Caki2 (cell line): Measurements from ENCODE around the gene SNX9. TPM values are rescaled to one million over a fixed set of nuclear protein-coding genes. Genes with fewer than 3 reads are reported as not detected.

Source experiments
- DNase-seq: peaks from one replicate; pipeline ENCODE4 v3.0.0-alpha.2; 2015; ENCODE audit warnings: low read depth
- in situ Hi-C: cut with HindIII; loops from 2 replicates; pipeline ENCODE4 v1.10.0; 2016; ENCODE audit warnings: low sequenced_read_pairs, low pct_unique_long_range_greater_than_20kb, mixed read lengths
- total RNA-seq: library from RNA; depleted of rRNA; stranded (reverse); fragments of >200 nt; shearing (Covaris generic); gene quantifications from 2 replicates; pipeline ENCODE4 v1.2.3, GENCODE V29; 2014; ENCODE audit warnings: low replicate concordance

The SNX9 gene
- total RNA-seq, 1 experiment from 2014 or later = 26.4 TPM

DNA sequence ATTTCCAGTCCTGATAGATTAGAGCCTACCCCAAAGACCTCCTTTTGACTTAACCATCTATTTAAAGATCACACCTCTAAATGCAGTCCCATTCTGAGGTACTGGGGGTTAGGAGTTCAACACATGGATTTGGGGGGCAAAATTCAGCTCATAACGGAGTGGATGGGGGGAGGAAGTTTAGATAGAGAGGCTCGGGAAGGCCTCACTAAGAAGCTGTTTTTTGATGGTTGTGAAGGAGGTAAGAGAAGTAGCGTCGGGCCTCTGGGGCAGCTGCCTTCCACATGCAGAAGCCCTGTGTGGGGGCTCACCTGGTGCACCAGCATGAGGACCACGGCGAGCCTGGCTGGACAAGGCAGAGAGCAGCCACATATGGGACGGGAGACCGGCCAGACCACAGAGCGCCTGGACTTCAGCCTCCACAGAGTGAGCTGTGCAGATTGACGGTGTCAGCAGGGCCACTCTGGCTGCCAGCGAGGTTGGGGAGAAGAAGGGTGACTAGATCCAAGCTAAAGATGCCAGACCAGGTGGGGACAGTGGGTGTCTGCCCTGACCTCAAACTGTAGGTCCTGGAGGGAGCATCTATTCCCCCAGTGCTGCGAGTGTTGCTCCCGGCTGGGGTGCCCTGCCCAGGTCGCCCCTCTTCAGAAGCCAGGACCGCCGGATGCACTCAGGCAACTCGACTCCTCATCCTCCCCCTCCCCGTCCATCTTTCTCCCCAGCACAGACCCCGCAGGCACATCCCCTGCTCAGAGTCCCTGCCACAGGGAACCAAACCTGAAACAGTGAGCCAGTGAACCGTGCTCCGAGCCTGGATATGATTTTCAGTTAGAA, 153.5 kb downstream of the SNX9 start:
- in situ Hi-C loops = no loop called here
- no peak for DNase-seq

DNA sequence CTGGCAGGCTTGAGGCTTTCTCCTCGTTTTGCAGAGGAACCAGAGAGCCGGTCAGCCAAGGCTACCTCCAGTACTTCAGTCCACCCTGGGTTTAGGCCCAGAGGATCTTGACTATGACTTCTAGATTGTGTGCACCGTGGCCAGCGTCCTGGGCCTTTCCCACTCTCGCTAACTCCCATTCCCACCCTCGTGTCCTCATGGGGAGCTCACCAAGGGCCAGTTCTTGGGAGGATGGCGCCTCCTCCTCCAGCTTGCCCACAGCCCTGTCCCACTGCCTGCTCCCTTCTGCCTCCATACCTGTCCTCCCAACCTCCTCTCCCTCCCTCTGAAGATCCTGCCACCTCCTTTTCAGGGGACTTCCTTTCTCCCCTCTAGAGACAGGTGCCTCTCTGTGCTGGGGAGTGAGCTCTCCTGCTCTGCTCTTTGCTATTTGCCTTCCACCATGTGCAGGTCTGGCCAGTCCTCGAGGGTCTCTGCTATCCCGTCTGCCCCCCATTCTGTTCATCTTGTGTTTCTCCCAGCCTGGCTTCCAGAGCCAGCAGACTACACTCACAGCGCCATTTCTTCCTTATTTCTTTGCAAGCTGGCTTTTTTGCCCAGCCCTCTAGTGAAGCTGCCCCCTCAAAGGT, 154.2 kb downstream of the SNX9 start:
- no peak for DNase-seq
- in situ Hi-C loops = no loop called here

DNA sequence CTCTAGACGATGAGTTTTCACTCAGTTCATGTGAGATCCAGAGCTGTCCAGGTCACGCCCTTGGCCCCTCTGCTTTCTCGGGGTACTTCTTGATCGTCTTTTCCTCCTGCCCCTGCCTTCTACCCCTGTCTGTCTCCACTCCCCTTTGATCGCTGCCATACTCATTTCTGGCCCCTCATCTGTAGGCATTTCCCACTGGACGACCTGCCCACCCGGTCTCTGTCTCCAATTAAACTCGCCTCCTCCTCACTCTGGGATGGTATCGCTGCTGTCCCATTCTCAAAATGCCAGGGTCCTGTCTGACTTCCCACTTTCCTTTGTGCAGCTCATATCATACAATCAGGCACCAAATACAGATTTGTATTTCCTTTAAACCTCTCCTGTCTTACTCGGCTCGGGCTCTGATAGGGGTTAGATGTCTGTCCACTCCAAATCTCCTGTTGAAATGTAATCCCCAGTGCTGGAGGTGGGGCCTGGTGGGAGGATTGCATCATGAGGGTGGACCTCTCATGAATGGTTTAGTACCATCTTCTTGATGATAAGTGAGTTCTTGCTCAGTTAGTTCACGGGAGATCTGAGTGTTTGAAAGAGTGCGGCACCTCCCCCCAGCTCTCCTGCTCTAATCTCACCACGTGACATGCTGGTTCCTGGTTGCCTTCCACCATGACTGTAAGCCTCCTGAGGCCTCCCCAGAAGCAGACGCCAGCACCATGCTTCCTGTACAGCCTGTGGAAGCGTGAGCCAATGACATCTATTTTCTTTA, 155.2 kb downstream of the SNX9 start:
- DNase-seq = no peak
- in situ Hi-C loops = no loop called here

DNA sequence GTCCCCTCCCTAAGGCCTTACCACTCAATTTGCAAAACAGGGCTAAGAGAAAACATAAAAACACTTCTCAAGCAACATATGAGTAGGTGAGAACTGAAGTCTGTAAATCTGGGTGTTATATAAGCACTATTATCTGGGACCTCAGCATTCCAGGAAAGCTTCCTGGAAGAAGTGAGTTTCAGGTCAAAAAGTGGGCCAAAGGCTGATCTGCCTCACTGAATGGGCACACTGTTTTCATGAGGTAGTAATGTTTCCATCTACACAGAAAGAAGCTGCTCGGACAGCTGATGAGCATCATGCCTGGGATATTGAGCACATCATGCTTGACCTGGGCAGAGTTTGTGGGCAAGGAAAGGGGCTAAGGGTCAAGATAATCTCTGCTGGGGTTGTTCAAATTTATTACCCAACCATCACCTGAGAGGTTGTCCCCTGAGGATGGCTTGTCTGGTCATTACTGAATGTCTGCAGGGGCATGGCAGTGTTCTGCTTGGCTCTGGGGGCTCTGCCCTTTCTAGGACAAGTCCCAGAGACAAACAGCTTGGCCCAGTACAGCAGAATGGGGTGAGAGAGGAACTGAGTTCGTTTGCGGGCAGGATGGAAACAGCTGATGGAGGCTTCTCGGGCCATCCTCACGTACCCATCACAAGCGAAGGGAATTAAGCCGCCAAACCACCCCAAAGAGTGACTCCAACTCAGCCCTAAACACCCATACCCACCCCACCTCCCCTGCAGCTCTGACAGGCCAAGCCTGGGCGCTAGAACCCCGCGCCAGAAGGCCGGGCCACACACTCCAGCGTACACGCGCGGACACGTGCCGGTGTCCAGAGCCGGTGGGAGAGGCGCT, 157.5 kb downstream of the SNX9 start:
- in situ Hi-C loops = no loop called here

DNA sequence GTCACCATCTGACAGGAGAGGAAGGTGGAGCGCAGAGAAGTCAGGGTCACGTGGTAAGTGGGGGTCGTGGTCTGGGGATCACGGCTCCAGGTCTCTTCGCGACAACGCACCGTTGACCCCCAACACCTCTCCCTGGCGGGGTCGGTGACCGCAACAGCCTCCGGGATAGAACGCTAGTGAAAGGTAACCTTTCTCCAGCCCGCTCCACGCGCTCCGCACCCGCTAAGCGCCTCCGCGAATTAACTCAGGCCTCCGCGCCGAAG, 158.0 kb downstream of the SNX9 start:
- in situ Hi-C loops = no loop called here
- no peak for DNase-seq

More for the DNA sequence above, 157.5 kb downstream of the SNX9 start:
- DNase-seq = no peak

DNA sequence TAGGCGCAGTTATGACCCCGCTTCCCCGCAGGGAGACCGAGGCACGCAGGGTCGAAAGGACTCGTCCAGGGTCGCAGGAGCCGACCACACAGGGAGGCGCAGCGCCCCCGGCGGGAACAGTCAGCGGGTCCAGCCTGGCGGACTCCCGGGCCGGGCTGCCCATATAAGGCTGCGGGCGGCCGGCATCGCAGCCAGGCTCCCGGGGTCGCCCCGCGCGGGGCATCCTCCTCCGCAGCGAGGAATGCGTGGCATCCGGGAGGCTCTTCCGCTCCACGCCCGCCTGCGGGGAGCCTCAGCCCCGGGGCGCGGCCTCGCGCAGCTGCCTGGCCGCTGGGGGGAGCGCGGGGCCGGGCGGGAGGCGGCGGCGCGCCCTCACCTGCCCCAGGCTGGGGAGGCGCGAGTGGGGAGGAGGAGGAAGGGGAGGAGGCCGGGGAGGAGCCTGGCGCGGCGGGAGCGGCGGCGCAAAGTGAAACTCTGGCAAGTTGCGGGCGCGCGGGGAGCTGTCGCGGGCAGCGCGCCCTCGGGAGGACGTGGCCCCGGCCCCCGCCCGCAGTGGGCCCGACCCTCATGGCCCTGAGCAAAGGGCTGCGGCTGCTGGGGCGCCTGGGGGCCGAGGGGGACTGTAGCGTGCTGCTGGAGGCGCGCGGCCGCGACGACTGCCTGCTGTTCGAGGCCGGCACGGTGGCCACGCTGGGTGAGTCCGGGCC, 158.5 kb downstream of the SNX9 start, which contains the start of gene SYNJ2:
TSS of gene SYNJ2 (plus strand) at position 469 of the 707 bp plus-strand sequence. CDS start at position 568, 99 bp downstream.
- DNase-seq = peak; percentile 71
- in situ Hi-C loops = no loop called here

DNA sequence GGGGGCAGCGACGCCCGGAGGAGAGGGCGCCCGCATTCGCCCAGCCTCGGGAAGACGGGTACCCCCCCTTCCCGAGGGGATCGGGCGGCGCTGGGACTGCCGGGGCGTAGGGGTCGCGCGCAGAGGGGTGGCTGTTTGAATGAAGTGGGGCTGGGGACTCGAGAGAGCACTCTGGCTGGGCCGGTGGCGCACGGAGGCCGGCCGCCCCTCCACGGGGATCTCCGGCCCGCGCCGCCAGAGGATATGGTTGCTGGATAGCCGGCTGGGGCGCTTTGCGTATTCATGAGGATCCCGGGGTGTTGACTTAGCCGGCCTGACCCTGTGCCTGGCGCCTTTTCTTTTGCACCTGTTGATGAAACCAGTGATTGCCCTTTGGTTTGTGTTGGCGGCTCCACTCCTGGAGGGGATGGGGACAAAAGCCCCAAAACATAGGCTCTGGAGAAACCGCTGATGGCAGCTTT, 159.1 kb downstream of the SNX9 start:
- DNase-seq = peak; percentile 18
- in situ Hi-C loops = no loop called here

DNA sequence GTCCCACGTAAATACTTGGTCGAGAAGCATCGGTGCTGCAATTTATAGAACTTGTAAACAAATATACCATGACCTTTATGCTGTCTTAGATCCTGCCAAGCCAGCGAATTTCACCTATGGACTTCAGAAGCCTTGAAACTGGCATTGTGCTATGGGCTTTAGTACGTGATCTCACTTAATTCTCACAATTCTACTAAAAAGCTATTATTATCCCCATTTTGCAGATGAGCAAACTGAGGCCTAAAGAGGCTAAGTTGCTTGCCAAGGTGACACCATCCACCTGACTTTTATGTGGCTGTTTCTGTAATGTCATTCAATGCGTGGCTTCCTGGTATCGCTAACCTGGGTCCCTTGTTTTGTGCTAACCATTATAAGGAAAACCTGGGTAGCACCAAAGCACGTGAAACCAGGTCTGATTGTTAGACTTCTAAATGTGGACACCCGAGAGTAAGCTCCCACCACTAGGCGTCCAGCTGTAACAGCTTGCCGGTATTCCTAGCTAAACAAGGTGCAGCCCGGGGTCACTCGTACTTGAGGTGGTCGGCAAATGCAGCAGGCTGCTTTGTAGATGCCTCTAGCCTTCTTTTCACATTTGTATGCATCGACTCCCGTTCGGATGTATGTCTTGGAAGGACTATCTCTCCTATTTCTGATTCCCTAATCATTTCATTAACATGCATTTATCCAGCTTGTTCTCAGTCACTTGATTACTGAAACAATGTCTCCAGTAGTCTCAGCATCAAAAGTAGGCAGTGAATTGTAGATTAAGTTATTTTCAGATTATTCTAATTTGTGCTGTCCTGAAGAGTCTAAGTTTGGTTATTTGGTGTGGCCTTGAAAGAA, 159.7 kb downstream of the SNX9 start:
- in situ Hi-C loops = no loop called here

DNA sequence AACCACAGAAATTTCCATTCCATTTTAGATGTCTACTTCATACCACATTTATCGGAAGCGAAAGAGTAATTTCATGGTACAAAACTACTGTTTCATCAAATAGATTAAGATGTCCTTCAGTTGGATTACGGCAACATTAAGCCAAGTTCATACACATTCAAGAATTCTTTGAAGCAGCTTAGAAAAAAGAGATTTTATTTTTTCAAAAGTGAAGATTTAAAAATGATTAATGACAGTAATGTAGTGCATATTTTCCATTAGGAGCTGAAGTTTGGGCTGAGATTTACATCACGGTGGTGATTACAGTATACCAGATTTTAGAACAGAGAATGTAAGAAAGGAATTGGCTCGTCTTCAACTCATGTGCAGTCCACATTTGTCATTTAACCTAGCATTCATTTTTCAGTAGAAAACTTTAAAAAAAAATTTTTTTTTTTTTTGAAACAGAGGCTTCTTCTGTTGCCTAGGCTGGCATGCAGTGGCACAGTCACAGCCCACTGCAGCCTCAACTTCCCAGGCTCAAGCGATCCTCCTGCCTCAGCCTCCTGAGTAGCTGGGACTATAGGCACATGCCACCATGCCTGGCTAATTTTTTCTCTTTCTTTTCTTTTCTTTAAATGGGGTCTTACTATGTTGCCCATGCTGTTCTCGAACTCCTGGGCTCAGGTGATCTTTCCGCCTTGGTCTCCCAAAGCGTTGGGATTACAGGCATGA, 160.5 kb downstream of the SNX9 start:
- DNase-seq = no peak
- in situ Hi-C loops = no loop called here

More for the DNA sequence above, 159.7 kb downstream of the SNX9 start:
- peak; percentile 24 for DNase-seq

DNA sequence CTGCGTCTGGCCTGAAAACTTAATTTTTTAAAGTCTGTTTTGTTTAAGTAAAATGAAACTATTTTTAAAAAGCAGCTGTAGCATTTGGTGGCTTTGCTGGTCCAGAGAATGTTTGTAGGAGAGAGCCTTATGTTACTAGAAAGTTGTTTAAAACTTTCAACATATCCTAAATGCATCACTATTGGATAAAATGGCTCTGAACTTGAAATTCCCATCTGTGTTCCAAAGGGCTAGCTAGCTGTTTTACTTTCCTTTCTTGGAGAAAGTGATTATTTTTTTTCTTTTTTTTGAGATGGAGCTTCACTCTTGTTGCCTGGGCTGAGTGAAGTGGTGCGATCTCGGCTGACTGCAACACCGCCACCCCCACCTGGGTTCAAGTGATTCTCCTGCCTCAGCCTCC, 161.1 kb downstream of the SNX9 start:
- in situ Hi-C loops = no loop called here
- DNase-seq = no peak

DNA sequence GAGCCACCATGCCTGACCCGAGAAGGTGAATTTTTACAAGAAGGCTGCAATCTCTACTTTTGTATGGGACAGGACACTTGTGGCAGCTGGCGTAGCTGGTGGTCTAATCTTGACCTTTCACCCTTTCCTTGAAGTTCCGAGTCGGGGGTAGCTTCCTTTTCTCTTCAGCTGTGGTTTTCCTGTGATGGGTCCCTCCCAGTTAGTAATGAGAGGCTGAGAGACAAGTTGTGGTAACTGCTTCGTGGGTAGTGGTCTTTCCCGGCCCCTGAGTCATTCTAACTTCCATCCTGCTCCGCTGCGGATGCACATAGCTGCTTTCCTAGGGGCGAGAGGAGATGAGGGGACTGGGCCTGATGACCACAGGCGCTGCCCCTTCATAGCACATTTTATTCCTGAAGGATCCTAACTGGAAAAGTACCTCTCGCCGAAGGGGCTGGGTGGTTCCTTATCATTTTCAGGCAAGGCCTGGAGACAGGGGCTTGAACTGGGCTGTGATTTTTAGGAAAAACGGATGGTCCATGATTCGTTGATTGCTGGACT, 161.7 kb downstream of the SNX9 start:
- in situ Hi-C loops = no loop called here
- DNase-seq = no peak

DNA sequence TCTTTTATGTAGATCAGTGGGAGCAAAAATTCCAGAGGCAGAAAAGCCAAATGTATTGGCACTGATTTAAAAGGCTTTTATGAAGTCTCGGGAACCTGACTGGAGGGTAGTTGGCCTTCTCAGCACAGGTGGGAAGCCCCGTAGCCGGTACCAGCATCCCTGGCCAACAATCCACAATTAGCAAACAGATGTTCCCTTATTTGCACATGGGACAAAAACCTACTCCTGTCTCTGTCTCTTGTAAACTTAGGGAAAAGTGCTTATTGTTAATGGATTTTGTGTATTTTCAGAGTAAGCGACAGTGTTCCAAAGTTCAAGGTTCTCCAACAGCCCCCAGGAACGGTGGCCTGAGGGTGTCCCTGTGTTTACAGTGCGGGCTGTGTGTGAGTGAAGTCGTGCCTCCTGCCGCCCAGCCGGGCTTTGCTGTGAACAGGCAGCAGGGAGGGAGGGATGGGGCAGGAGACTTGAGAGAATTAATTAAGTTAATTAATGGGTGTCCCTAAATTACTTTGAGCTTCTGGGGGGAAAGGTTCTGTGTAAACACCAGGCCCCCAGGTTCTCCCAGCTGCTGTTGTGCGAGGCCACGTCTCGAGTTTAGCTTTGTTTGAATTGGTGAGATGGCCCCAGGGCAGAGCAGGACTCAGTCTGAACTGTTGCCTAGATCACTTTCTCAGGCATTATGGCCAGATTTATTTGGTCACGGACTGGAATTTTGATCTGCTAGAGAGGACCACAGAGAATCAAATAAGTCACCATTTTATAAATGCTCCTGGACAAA, 162.5 kb downstream of the SNX9 start:
- in situ Hi-C loops = no loop called here
- DNase-seq = no peak

DNA sequence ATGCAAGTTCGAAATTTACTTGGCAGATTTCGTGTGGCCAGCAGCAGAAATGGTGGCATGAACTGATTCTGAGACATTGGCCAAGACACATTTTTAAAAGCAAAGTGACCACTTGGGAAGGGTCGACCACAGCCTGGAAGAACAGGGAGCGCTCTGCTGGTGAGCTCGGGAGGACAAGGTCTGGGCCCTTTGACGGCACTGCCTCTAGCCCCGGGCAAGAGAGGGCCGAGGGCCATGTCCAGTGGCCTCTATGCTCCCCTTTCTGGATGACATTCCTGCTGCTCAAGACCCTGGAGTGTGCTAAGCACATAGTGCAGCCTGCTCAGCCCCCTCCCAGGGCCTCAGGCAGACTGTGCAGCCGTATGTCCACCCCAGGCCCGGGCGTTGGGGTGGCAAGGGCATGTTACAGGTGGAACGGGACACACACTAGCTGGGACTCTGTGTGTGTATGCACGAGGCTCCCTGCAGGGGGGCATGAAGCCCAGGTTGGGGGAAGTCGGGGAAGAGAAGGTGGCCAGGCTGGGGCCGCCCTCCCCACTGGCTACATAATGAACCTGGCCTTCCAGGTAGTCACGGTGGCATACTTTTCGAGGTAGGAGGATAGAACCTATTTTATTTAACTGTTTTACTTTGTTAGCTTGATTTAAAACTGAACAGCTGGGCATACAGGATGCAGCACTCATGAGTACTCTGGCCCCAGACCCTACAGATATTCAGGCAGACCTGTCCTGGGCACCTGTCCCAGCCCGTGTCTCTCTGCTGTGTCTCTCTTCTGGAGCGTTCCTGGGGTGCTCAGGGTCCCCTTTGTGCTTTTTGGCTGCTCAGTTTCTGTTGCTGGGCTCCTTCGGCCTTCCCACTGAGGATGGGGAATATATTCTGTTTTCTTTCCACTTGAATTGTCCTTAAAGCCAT, 165.0 kb downstream of the SNX9 start:
- DNase-seq = no peak
- in situ Hi-C loops = no loop called here

DNA sequence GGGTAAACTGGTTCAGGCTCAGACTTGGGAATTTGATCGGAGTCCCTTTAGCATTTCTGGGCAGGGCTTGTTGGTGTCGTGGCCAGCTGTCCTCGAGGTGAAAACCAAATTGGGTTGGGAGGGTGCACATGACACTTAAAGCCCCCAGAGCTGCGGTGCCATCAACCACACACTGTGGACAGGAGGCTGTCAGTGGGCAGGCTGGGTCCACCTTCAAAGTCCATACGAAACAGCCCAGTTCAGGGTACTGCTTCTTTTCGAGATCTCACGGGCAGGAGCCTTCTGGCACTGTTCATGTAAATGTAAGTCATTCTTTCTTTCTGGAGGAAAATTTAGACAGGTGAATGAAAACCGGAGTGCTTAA, 165.6 kb downstream of the SNX9 start:
- DNase-seq = no peak
- in situ Hi-C loops = no loop called here
